ENCODE data around the gene ERVK3-1. TPM values are rescaled to one million over a fixed set of nuclear protein-coding genes. Genes with fewer than 3 reads are reported as not detected.

ERVK3-1 gene
- 36.0 and 38.8 TPM in 2 replicates for total RNA-seq

GRCh38 chr19:58305065-58305931, at the start of gene ERVK3-1:
Gene ERVK3-1 (plus strand): TSS chr19:58305377. CDS start chr19:58312169, 6,792 bp downstream.

GRCh38 chr19:58278541-58279041, 26.6 kb upstream of the ERVK3-1 start, which contains the start of gene ZNF8:
Gene ZNF8 (plus strand): TSS chr19:58278955. CDS start chr19:58279082, 127 bp downstream.

DNA sequence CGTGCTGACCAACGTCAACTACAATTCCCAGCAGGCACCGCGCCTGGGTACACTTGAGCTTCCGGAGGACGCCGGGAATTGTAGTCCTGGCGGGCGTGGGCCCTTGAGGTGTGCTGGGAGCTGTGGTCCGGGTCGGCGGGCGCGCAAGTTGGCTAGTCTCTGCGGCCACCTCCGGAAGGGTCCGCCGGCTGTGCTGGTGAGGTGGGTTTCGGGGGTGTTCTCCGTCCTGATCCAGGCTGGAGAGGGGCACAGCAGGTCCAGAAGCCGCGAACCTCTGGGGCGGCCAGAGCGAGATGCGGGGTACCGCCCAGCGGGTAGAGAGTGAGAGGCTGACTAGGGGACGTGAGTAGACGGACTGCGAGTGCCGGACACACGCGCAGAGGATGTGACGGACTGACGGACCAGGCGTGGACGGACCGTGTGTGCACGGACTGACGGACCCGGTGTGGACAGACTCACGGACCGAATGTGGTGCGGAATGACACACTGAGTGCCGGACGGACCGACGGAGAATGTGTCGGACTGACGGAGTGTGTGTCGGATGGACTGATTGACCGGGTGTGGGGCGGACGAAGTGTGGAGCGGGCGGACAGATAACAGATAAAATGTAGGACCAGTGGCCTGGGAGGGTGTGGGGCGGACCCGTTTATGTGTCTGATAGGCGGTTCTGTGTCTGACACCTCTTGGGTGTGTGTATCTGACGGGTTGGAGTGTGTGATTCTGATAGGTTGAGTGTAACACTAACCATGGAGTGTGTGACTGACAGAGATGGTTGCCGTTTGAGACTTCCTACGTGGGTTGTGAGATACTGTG, 21.9 kb downstream of the ERVK3-1 start, which contains the start of gene ZSCAN22:
Gene ZSCAN22, plus strand, starts transcription at position 81 of the 813 bp plus-strand sequence. CDS start 7,809 bp downstream, outside the sequence.

GRCh38 chr19:58352760-58353671, 47.8 kb downstream of the ERVK3-1 start, which contains the start of gene A1BG:
Gene A1BG (minus strand): TSS chr19:58353492. CDS start chr19:58353437, 55 bp downstream.

DNA sequence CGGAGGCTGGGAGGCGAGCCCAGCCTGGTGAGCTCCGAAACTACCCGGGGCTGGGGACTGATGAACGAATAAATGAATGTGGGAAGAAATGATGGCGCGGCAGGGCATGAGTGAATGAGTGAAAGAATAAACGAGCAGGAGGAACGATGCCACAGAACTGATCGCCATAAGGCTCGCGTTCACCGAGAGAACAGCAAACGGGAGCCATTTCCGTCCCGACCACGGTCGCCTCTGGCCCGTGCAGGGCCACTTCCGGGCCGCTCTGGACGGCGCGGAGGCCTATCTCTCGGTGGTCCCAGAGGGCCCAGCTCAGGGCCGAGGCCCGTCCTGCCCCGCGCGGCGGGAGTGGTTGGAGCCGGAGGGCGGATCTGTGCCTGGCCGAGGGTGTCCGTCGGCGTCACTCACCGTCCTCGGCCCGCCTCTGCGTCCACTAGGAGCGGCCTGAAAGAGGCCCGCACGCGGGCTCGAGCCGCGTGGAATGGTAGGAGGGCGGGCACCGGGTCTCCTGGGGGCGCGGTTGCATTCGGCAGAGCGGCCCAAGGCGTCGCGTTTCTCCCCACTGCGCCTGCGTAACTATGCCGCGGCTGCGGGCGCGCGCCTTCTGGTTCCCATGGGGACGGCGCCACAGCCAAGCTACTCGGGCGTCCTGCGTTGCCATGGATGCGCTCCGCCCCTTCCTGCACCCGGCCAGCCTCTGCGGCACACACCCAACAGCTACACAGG, 57.3 kb downstream of the ERVK3-1 start, which contains the start of gene ZNF497:
Gene ZNF497, minus strand, starts transcription at position 480 of the 723 bp plus-strand sequence. CDS start 5,116 bp downstream, outside the sequence.

Other genes starting within 250 kb of the ERVK3-1 start
- gene ZNF135, start 246.1 kb upstream of the ERVK3-1 start, total RNA-seq = 0.93 and 0.94 TPM in 2 replicates
- gene ZSCAN18, start 207.1 kb upstream of the ERVK3-1 start, total RNA-seq = 19.2 and 20.1 TPM in 2 replicates
- 5.6 and 5.7 TPM in 2 replicates for gene ZNF329, start 154.6 kb upstream of the ERVK3-1 start, total RNA-seq
- gene ZNF274, start 122.3 kb upstream of the ERVK3-1 start, total RNA-seq = 16.3 and 16.8 TPM in 2 replicates
- 36.4 and 53.5 TPM in 2 replicates for gene ZNF544, start 76.5 kb upstream of the ERVK3-1 start, total RNA-seq
- 3.1 and 3.5 TPM in 2 replicates for gene ZNF8, start 26.4 kb upstream of the ERVK3-1 start, total RNA-seq
- gene ZSCAN22, start 21.6 kb downstream of the ERVK3-1 start, total RNA-seq = 1.6 and 1.9 TPM in 2 replicates
- gene A1BG, start 48.1 kb downstream of the ERVK3-1 start, total RNA-seq = 3.8 and 6.2 TPM in 2 replicates
- under 0.01 and 0.59 TPM in 2 replicates for gene ZNF497, start 57.4 kb downstream of the ERVK3-1 start, total RNA-seq
- gene ZNF837, start 75.7 kb downstream of the ERVK3-1 start, total RNA-seq = 1.5 and 2.1 TPM in 2 replicates
- 2,246 and 2,634 TPM in 2 replicates for gene RPS5, start 81.9 kb downstream of the ERVK3-1 start, total RNA-seq
- gene RNF225, start 90.3 kb downstream of the ERVK3-1 start, total RNA-seq = not detected in 2 replicates
- 6.9 and 8.0 TPM in 2 replicates for gene ZNF584, start 103.3 kb downstream of the ERVK3-1 start, total RNA-seq
- 2.5 and 3.2 TPM in 2 replicates for gene ZNF132, start 134.8 kb downstream of the ERVK3-1 start, total RNA-seq
- gene ZNF324B, start 146.2 kb downstream of the ERVK3-1 start, total RNA-seq = 5.0 and 5.3 TPM in 2 replicates
- gene ZNF324, start 161.7 kb downstream of the ERVK3-1 start, total RNA-seq = 7.2 and 7.5 TPM in 2 replicates
- gene ZNF446, start 171.0 kb downstream of the ERVK3-1 start, total RNA-seq = 5.6 and 7.7 TPM in 2 replicates
- 4.7 and 7.9 TPM in 2 replicates for gene SLC27A5, start 206.6 kb downstream of the ERVK3-1 start, total RNA-seq
- 7.8 and 12.6 TPM in 2 replicates for gene ZBTB45, start 214.4 kb downstream of the ERVK3-1 start, total RNA-seq
- gene TRIM28, start 238.7 kb downstream of the ERVK3-1 start, total RNA-seq = 333 and 348 TPM in 2 replicates
- 96.3 and 134 TPM in 2 replicates for gene CHMP2A, start 249.7 kb downstream of the ERVK3-1 start, total RNA-seq

Data from mammary microvascular endothelial cell (primary cell).